Neural cell (in vitro differentiated cells): ENCODE measurements around the gene RAD50.

Source experiments
- CTCF ChIP-seq: fragments of 450-650 bp; IDR thresholded peaks from 2 replicates; pipeline ENCODE4 v1.5.1; 2014; ENCODE audit warnings: antibody characterized with exemption, mild to moderate bottlenecking, moderate library complexity; ENCODE audit not compliant: poor library complexity, severe bottlenecking
- EP300 ChIP-seq: fragments of 450-650 bp; conservative IDR thresholded peaks from 2 replicates; pipeline ENCODE4 v1.6.1; 2014; ENCODE audit warnings: antibody characterized with exemption, mild to moderate bottlenecking, moderate library complexity; ENCODE audit not compliant: poor library complexity, severe bottlenecking
- EZH2 ChIP-seq: fragments of 200-600, 300-800 bp; shearing (Covaris generic), sonication (generic); IDR thresholded peaks from 2 replicates; pipeline ENCODE4 v1.6.1; 2014; ENCODE audit warnings: antibody characterized with exemption, low read length, borderline replicate concordance, mild to moderate bottlenecking; ENCODE audit not compliant: insufficient read depth, poor library complexity, severe bottlenecking
- MXI1 ChIP-seq: fragments of 450-650 bp; conservative IDR thresholded peaks from 2 replicates; pipeline ENCODE4 v1.6.1; 2014; ENCODE audit warnings: antibody characterized with exemption, mild to moderate bottlenecking; ENCODE audit not compliant: poor library complexity, severe bottlenecking
- POLR2AphosphoS5 ChIP-seq: IDR thresholded peaks from 2 replicates; pipeline ENCODE4 v1.6.1; 2012
- RAD21 ChIP-seq: fragments of 450-650 bp; conservative IDR thresholded peaks from 2 replicates; pipeline ENCODE4 v1.6.1; 2014; ENCODE audit warnings: antibody characterized with exemption, mild to moderate bottlenecking, moderate library complexity
- REST ChIP-seq: IDR thresholded peaks from 2 replicates; pipeline ENCODE4 v1.6.1; 2012; ENCODE audit warnings: borderline replicate concordance

GRCh38 chr5:132681476-132681831 is 124.7 kb downstream of the RAD50 start:
- no peak for TF ChIP-seq EZH2
- no peak for TF ChIP-seq CTCF
- no peak for TF ChIP-seq EP300
- no peak for TF ChIP-seq POLR2AphosphoS5
- no peak for TF ChIP-seq MXI1
- TF ChIP-seq RAD21 = no peak
- TF ChIP-seq REST = no peak
